Measurements from ENCODE around the gene FMNL2.

Gene FMNL2

GRCh38 chr2:152493945-152494528 is 159.1 kb downstream of the FMNL2 start:
- no peak for DNase-seq (ENCODE audit: low read depth in 2 of 2)

DNA sequence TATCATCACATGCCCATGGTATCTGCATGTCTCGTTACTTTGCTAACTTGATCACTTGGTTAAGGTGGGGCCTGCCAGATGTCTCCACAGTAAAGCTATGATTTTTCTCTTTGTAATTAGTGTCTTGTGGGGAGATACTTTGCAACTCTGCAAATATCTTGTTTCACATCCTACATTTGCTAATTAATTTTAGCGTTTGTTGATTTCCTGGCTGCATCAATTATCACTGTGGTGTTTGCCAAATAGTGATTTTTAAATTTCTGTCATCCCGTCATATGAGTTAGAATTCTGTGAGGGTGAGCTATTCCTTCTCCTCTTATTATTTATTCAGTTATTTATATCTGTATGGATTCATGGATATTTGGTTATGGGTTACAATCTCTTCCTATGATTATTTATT is 161.4 kb downstream of the FMNL2 start:
- DNase-seq (ENCODE audit: low read depth in 2 of 2), result no peak

DNA sequence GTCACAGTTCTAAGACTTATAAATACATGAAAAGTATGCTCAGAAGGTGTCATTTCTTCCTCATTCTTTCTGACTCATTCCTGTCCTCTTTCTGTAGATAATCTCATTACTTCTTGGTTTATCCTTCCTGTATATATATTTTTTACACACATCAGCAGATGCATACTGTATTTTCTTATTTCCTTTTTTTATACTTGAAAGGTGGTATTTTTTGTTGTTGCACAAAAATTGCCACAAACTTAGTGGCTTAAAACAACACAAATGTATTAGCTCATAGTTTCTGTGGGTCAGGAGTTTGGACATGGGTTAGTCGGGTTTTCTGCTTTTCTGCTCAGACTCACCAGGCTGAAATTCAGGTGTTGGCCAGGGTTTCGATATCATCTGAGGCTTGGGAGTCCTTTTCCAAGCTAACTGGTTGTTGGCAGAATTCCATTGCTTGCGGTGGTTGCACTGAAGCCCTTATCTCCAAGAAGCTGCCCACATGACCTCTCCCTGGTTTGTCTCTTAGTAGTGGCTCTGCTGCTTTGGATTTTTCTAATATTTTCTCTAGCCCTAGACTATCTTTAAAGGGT is 162.6 kb downstream of the FMNL2 start:
- no peak for DNase-seq (ENCODE audit: low read depth in 2 of 2)

- no peak for DNase-seq (ENCODE audit: low read depth in 2 of 2)
Measured at GRCh38 chr2:152499331-152499816, 164.4 kb downstream of the FMNL2 start.

- DNase-seq (ENCODE audit: low read depth in 2 of 2), result no peak
Measured at GRCh38 chr2:152499896-152500735, 165.1 kb downstream of the FMNL2 start.

DNA sequence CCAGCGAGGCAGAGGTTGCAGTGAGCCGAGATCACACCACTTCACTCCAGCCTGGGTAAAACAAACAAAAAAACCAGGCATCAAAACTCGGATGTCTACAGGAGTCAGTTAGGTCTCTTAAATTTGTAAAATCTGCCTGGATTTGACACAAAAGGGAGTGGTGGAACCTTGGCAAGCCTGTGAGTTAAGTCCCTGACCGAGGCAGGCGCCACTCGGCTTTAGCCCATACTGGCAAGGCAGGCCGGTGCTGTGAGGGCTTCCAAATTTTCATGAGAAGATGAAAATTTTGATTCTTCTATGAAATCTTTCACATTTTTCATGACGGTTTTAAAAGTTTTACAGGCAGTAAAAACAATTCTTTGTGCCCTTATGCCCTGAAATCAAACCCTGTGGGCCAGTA is 165.8 kb downstream of the FMNL2 start:
- no peak for DNase-seq (ENCODE audit: low read depth in 2 of 2)

DNA sequence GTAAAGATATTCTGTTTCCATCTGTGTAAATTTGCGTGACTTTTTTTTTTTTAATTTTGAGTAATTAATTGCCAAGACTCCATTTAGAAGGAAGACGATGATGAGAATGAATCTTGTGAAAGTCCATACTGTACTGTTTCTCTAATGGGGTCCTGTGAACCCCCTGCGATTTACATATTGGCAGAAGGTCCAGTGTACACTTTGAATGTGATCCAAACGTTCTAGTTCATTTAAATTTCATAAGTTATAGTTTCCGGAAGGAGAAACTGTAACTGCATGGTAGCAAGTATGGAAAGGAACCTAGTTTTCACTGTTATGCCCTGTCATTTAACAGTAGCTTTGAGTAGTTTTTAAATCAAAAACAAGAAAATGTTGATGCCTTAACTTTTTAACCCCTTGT is 166.7 kb downstream of the FMNL2 start:
- DNase-seq (ENCODE audit: low read depth in 2 of 2), result no peak

- DNase-seq (ENCODE audit: low read depth in 2 of 2), result no peak
Measured at GRCh38 chr2:152504618-152505017, 169.6 kb downstream of the FMNL2 start.

GRCh38 chr2:152505495-152505906 is 170.5 kb downstream of the FMNL2 start:
- no peak for DNase-seq (ENCODE audit: low read depth in 2 of 2)

DNA sequence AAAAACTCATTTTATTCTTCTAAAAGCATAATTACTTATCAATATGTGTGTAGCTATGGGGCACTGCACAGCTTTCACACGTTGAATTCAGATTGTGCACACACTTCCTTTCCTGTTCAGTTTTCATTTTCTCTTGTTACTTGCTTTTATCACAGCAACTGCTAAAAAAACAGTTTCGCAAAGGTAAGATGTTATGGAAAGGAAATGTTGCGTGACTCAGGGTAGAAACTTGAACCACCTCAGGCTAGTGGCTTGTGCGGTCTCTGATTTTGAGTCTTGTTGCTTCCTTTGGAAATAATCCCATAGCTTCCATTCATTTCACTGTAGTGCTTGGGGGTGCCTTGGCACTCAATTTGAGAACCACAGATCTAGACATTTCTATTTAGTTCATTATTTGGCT is 171.9 kb downstream of the FMNL2 start:
- no peak for DNase-seq (ENCODE audit: low read depth in 2 of 2)

GRCh38 chr2:152507907-152508306 is 172.9 kb downstream of the FMNL2 start:
- DNase-seq (ENCODE audit: low read depth in 2 of 2), result no peak

DNA sequence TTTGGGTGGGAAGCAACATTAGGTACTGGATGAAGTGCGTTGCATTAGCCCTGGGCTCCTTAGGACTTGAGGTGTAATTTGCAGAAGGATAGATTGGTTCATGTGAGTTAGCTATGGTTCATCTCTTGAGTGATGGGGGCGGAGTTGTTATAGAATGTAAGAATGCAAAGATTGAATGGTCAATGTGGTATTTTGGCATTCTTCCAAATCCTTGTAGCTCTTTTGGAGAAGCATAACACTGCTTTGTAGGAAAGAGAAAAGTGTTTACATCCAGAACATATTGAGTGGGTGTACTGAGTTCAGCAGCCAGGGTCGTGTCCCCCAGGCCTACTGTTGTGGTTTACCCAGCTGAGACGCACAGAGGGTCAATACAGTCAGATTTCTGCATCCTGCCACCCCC is 173.5 kb downstream of the FMNL2 start:
- DNase-seq (ENCODE audit: low read depth in 2 of 2), result no peak

GRCh38 chr2:152509772-152510491 is 175.0 kb downstream of the FMNL2 start:
- DNase-seq (ENCODE audit: low read depth in 2 of 2), result no peak

- DNase-seq (ENCODE audit: low read depth in 2 of 2), result no peak
Measured at GRCh38 chr2:152510621-152511020, 175.6 kb downstream of the FMNL2 start.

- DNase-seq (ENCODE audit: low read depth in 2 of 2), result no peak
Measured at GRCh38 chr2:152511981-152512380, 177.0 kb downstream of the FMNL2 start.

- DNase-seq (ENCODE audit: low read depth in 2 of 2), result no peak
Measured at GRCh38 chr2:152513029-152513428, 178.1 kb downstream of the FMNL2 start.

DNA sequence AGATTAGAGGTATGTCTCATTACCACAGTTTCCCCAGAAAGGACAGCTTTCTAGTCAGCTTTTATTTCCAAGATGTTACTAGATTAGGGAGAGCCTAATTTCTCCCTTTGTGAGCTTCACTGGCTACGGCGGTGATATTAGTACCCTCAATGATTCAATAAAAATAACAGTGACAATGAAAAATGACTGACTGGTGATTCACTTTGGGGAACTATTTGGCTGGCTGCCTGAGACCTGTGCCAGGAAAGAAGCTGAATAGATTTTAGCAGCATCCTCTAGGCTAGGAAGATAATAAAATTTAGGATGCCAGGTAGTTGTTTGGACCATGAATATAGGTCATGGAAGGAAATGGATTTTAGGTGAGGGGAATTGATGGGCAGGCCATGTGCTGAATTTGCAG is 178.7 kb downstream of the FMNL2 start:
- DNase-seq (ENCODE audit: low read depth in 2 of 2), result no peak

DNA sequence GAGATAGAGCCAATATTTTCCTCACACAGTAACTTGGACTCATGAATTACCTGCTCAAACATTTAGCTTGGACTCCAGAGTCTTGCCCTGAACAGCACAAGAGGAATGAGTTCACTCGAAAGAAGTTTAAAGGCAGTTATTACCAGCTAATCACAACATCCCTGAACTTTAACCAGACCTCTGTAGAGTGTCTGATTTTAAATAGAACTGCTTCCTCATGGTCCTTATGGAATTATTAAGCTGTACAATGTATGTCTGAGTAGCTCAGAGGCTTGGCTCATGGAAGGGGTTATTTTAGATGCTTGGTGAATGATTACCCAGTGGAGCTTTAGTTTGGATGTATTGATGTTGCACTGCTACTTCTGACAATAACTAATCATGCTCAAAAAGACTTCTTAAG is 183.1 kb downstream of the FMNL2 start:
- DNase-seq (ENCODE audit: low read depth in 2 of 2), result no peak

DNA sequence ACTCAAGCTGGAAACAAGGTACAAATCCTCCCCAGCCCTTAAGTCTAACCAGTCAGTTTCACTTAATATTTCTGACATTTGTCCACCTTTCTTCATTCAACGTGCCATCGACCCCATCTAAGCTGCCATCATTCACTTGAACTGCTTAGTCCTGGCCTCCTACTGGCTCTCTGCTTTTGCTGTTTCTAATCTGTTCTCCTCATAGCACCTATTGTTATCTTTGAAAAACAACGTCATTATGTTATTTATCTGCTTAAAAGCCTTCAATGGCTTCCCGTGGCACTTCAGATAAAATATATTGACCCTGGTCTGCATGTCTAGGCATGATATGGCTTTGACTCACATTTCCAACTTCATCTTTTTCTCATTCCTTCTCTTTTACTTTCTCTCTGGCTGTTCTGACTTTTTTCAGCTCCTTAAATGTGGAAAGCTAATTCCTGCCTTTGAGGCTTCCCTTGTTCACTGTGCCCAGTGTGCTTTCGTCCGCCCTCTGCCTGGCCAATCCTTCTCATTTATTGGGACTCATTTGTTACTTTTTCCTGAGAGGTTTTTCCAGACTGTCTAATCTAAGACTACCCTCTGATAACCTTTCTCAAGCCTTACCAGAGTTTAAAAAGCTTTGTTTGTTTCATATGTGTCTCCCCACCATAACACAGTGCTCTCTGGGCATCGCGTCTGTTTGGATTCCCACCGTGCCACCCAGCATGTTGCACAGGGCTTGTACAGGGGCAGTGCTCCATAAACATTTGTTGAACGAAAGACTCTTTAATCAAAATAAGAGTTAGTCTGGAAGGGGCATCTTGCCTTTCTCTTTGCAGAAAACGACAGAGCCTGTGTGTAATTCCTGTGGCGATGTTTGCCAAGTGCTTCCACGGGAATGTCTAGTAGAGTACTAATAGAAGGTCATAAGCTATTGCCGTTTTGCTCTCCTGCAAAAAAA is 183.9 kb downstream of the FMNL2 start:
- no peak for DNase-seq (ENCODE audit: low read depth in 2 of 2)

GRCh38 chr2:152519581-152519952 is 184.6 kb downstream of the FMNL2 start:
- no peak for DNase-seq (ENCODE audit: low read depth in 2 of 2)

GRCh38 chr2:152520759-152521158 is 185.8 kb downstream of the FMNL2 start:
- no peak for DNase-seq (ENCODE audit: low read depth in 2 of 2)

Measured in activated CD8-positive, alpha-beta memory T cell treated with anti-CD3 and anti-CD28 coated beads for 4 hours (primary cell).